Measurements from ENCODE around the gene RIC1. TPM values are rescaled to one million over a fixed set of nuclear protein-coding genes. Genes with fewer than 3 reads are reported as not detected.

Gene RIC1
- total and polyA plus RNA-seq, 8 donors, result 21.5 to 32.9 (median 30.7) TPM

- DNase-seq (no peak), ATAC-seq (no peak)
- TF ChIP-seq, protein P1, sequence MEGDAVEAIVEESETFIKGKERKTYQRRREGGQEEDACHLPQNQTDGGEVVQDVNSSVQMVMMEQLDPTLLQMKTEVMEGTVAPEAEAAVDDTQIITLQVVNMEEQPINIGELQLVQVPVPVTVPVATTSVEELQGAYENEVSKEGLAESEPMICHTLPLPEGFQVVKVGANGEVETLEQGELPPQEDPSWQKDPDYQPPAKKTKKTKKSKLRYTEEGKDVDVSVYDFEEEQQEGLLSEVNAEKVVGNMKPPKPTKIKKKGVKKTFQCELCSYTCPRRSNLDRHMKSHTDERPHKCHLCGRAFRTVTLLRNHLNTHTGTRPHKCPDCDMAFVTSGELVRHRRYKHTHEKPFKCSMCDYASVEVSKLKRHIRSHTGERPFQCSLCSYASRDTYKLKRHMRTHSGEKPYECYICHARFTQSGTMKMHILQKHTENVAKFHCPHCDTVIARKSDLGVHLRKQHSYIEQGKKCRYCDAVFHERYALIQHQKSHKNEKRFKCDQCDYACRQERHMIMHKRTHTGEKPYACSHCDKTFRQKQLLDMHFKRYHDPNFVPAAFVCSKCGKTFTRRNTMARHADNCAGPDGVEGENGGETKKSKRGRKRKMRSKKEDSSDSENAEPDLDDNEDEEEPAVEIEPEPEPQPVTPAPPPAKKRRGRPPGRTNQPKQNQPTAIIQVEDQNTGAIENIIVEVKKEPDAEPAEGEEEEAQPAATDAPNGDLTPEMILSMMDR (IDR thresholded peaks at IDR 0.05), result no peak
- H3K4me3 ChIP-seq, result no peak overlapping the region
- no peaks in the 10 kb centered on the region for H3K36me3 ChIP-seq
- peaks cover 5 to 16% of the 10 kb centered on the region in 2 donors for H3K4me1 ChIP-seq
- no peaks in the 10 kb centered on the region for H3K27me3 ChIP-seq
- no peaks in the 10 kb centered on the region for H3K9me3 ChIP-seq
- H3K27ac ChIP-seq, result no peak overlapping the region
- intact Hi-C loops (cut with DNase I), result loop anchor here in 1 of 2 donors (10.0 kb wide), 1 partner anchor 411 kb away; the partner anchor contains the start of gene INSL6
Measured at GRCh38 chr9:5596173-5596572, 32.7 kb upstream of the RIC1 start.

GRCh38 chr9:5608298-5609225 is 20.3 kb upstream of the RIC1 start:
- H3K4me3 ChIP-seq, result peak overlapping the region; percentile 18 to 30
- DNase-seq, result no peak
- TF ChIP-seq, protein P1 (IDR thresholded peaks at IDR 0.05), result no peak
- ATAC-seq, result peak; percentile 87
- no peaks in the 10 kb centered on the region for H3K36me3 ChIP-seq
- H3K4me1 ChIP-seq, result peaks cover 0 to 14% of the 10 kb centered on the region in 2 donors
- H3K27ac ChIP-seq, result peak overlapping the region; percentile 58 to 59
- H3K9me3 ChIP-seq, result no peaks in the 10 kb centered on the region
- intact Hi-C loops (cut with DNase I), result no loop called here
- H3K27me3 ChIP-seq, result no peaks in the 10 kb centered on the region

DNA sequence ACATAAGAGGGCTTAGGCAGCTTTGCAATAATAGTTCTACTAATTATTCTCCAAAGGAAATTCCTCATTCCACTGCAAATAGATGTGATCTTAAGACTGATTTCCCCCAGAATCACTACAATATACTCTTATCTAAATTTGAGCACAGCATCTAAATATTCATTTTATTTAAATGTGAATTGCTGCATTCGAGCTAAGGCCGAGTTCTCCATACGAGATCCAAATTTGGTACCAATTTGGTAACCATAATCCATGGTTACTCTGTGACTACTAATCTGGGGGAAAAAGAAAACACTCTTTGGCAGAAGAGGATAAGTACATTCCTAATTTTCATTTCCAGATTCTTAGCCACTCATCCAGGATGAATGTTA is 19.7 kb upstream of the RIC1 start:
- H3K27me3 ChIP-seq, result no peaks in the 10 kb centered on the region
- peak overlapping the region; percentile 18 to 30 for H3K4me3 ChIP-seq
- peak overlapping the region; percentile 58 to 59 for H3K27ac ChIP-seq
- DNase-seq, result no peak
- no peak for ATAC-seq
- intact Hi-C loops (cut with DNase I), result no loop called here
- H3K36me3 ChIP-seq, result no peaks in the 10 kb centered on the region
- H3K4me1 ChIP-seq, result peaks cover 0 to 14% of the 10 kb centered on the region in 2 donors
- TF ChIP-seq, protein P1 (IDR thresholded peaks at IDR 0.05), result no peak
- H3K9me3 ChIP-seq, result no peaks in the 10 kb centered on the region

- ATAC-seq (no peak), DNase-seq (no peak)
- Histone ChIP-seq H3K36me3 (no peaks in the 10 kb centered on the region), H3K27me3 (no peaks in the 10 kb centered on the region), H3K9me3 (no peaks in the 10 kb centered on the region), H3K4me3 (no peak overlapping the region), H3K4me1 (peaks cover 0 to 14% of the 10 kb centered on the region in 2 donors), H3K27ac (no peak overlapping the region)
- TF ChIP-seq, protein P1 (IDR thresholded peaks at IDR 0.05), result no peak
- intact Hi-C loops (cut with DNase I), result no loop called here
Measured at GRCh38 chr9:5610491-5610890, 18.4 kb upstream of the RIC1 start.

- H3K27me3 ChIP-seq, result no peaks in the 10 kb centered on the region
- ATAC-seq, result no peak
- no peaks in the 10 kb centered on the region for H3K36me3 ChIP-seq
- DNase-seq, result no peak
- H3K4me1 ChIP-seq, result peaks cover 0 to 14% of the 10 kb centered on the region in 2 donors
- intact Hi-C loops (cut with DNase I), result no loop called here
- no peaks in the 10 kb centered on the region for H3K9me3 ChIP-seq
- no peak overlapping the region for H3K4me3 ChIP-seq
- TF ChIP-seq, protein P1 (IDR thresholded peaks at IDR 0.05), result no peak
- no peak overlapping the region for H3K27ac ChIP-seq
Measured at GRCh38 chr9:5611321-5612184, 17.4 kb upstream of the RIC1 start.

Measured in left lung (tissue), 10 donors.